Stimulated activated naive CD8-positive, alpha-beta T cell treated with anti-CD3 and anti-CD28 coated beads, Interleukin-15, amount 100 ng/mL, for 72 hours (primary cell): ENCODE data around the gene RAP1GAP.

Experiments
- ATAC-seq: fragments of 150-1000 bp; cut with Tn5 transposase; 2 replicates; pipeline ENCODE4 v1.10.0; 2021; ENCODE audit warnings: mild to moderate bottlenecking, moderate library complexity
- DNase-seq, 2 donors: peaks; one replicate each; pipeline ENCODE4 v3.0.0; 2021 to 2022
- H3K27ac Mint-ChIP-seq, 2 donors: one replicate each; pipeline ENCODE4 v1.8.0; 2022; ENCODE audit warnings: mild to moderate bottlenecking in 2 of 2, mixed read lengths in 2 of 2, moderate library complexity in 2 of 2
- H3K27me3 Mint-ChIP-seq: one replicate; pipeline ENCODE4 v1.8.0; 2022; ENCODE audit warnings: mixed read lengths
- H3K4me1 Mint-ChIP-seq: one replicate; pipeline ENCODE4 v1.8.0; 2022; ENCODE audit warnings: mild to moderate bottlenecking, mixed read lengths
- H3K4me3 Mint-ChIP-seq, 2 donors: one replicate each; pipeline ENCODE4 v1.8.0; 2022; ENCODE audit warnings: mild to moderate bottlenecking in 2 of 2, mixed read lengths in 2 of 2, moderate library complexity in 1 of 2
- H3K9me3 Mint-ChIP-seq, 2 donors: one replicate each; pipeline ENCODE4 v1.8.0; 2022; ENCODE audit warnings: mixed read lengths in 2 of 2

Gene RAP1GAP

GRCh38 chr1:21620011-21620410 is 49.1 kb downstream of the RAP1GAP start:
- Mint-ChIP-seq H3K27me3 (peaks cover 63% of the 10 kb centered on the region), H3K4me1 (peaks cover 5% of the 10 kb centered on the region), H3K9me3 (no peaks in the 10 kb centered on the region), H3K27ac (no peak overlapping the region), H3K4me3 (no peak overlapping the region)
- ATAC-seq: no peak
- no peak for DNase-seq

- Mint-ChIP-seq H3K27me3 (peaks cover 63% of the 10 kb centered on the region), H3K4me3 (no peak overlapping the region), H3K4me1 (peaks cover 5% of the 10 kb centered on the region), H3K9me3 (no peaks in the 10 kb centered on the region), H3K27ac (no peak overlapping the region)
- ATAC-seq (no peak), DNase-seq (no peak)
These were observed 49.7 kb downstream of the RAP1GAP start for GRCh38 chr1:21619375-21619947.

- no peak overlapping the region for H3K4me3 Mint-ChIP-seq
- DNase-seq: no peak
- peaks cover 5% of the 10 kb centered on the region for H3K4me1 Mint-ChIP-seq
- H3K27ac Mint-ChIP-seq: no peak overlapping the region
- peaks cover 57% of the 10 kb centered on the region for H3K27me3 Mint-ChIP-seq
- ATAC-seq: no peak
- H3K9me3 Mint-ChIP-seq: no peaks in the 10 kb centered on the region
These were observed 50.4 kb downstream of the RAP1GAP start for GRCh38 chr1:21618561-21619374.

- Mint-ChIP-seq H3K4me1 (peaks cover 5% of the 10 kb centered on the region), H3K27me3 (peaks cover 50% of the 10 kb centered on the region), H3K9me3 (no peaks in the 10 kb centered on the region), H3K27ac (no peak overlapping the region), H3K4me3 (no peak overlapping the region)
- no peak for ATAC-seq
- DNase-seq: no peak
These were observed 51.1 kb downstream of the RAP1GAP start for GRCh38 chr1:21618059-21618458.

- Mint-ChIP-seq H3K4me1 (no peaks in the 10 kb centered on the region), H3K27ac (no peak overlapping the region), H3K4me3 (no peak overlapping the region), H3K27me3 (peaks cover 44% of the 10 kb centered on the region), H3K9me3 (no peaks in the 10 kb centered on the region)
- no peak for ATAC-seq
- no peak for DNase-seq
These were observed 51.9 kb downstream of the RAP1GAP start for GRCh38 chr1:21617126-21617738.

- H3K27ac Mint-ChIP-seq: no peak overlapping the region
- ATAC-seq: no peak
These were observed 52.8 kb downstream of the RAP1GAP start for GRCh38 chr1:21616372-21616771.

GRCh38 chr1:21614419-21615115 is 54.6 kb downstream of the RAP1GAP start:
- Mint-ChIP-seq H3K27ac (no peak overlapping the region), H3K27me3 (peaks cover 20% of the 10 kb centered on the region), H3K4me3 (no peak overlapping the region), H3K4me1 (no peaks in the 10 kb centered on the region), H3K9me3 (no peaks in the 10 kb centered on the region)
- DNase-seq (no peak), ATAC-seq (no peak)

More at GRCh38 chr1:21616372-21616771, 52.8 kb downstream of the RAP1GAP start:
- peaks cover 38% of the 10 kb centered on the region for H3K27me3 Mint-ChIP-seq
- no peaks in the 10 kb centered on the region for H3K9me3 Mint-ChIP-seq
- no peak overlapping the region for H3K4me3 Mint-ChIP-seq
- H3K4me1 Mint-ChIP-seq: no peaks in the 10 kb centered on the region
- DNase-seq: no peak

GRCh38 chr1:21613072-21613867 is 55.9 kb downstream of the RAP1GAP start:
- Mint-ChIP-seq H3K4me1 (peaks cover under 1% of the 10 kb centered on the region), H3K9me3 (no peaks in the 10 kb centered on the region), H3K4me3 (no peak overlapping the region), H3K27me3 (peaks cover 19% of the 10 kb centered on the region), H3K27ac (no peak overlapping the region)
- ATAC-seq (no peak), DNase-seq (no peak)

GRCh38 chr1:21612057-21612456 is 57.1 kb downstream of the RAP1GAP start:
- no peak for ATAC-seq
- peaks cover 13% of the 10 kb centered on the region for H3K4me1 Mint-ChIP-seq
- H3K27me3 Mint-ChIP-seq: peaks cover 28% of the 10 kb centered on the region

GRCh38 chr1:21610989-21611785 is 58.0 kb downstream of the RAP1GAP start:
- no peaks in the 10 kb centered on the region for H3K9me3 Mint-ChIP-seq
- peaks cover 15% of the 10 kb centered on the region for H3K4me1 Mint-ChIP-seq
- ATAC-seq: no peak
- DNase-seq: no peak
- H3K4me3 Mint-ChIP-seq: no peak overlapping the region
- H3K27ac Mint-ChIP-seq: no peak overlapping the region
- peaks cover 28% of the 10 kb centered on the region for H3K27me3 Mint-ChIP-seq

More at GRCh38 chr1:21612057-21612456, 57.1 kb downstream of the RAP1GAP start:
- H3K4me3 Mint-ChIP-seq: no peak overlapping the region
- DNase-seq: no peak
- no peaks in the 10 kb centered on the region for H3K9me3 Mint-ChIP-seq
- H3K27ac Mint-ChIP-seq: no peak overlapping the region

GRCh38 chr1:21610027-21610426 is 59.1 kb downstream of the RAP1GAP start:
- peaks cover 15% of the 10 kb centered on the region for H3K4me1 Mint-ChIP-seq

GRCh38 chr1:21608798-21609197 is 60.4 kb downstream of the RAP1GAP start:
- H3K27me3 Mint-ChIP-seq: peaks cover 23% of the 10 kb centered on the region
- no peak for ATAC-seq
- no peaks in the 10 kb centered on the region for H3K9me3 Mint-ChIP-seq
- DNase-seq: no peak
- H3K27ac Mint-ChIP-seq: peak overlapping the region in 1 of 2 donors; percentile 60
- H3K4me1 Mint-ChIP-seq: peaks cover 15% of the 10 kb centered on the region
- H3K4me3 Mint-ChIP-seq: peak overlapping the region in 1 of 2 donors; percentile 22

More at GRCh38 chr1:21610027-21610426, 59.1 kb downstream of the RAP1GAP start:
- Mint-ChIP-seq H3K4me3 (no peak overlapping the region), H3K27me3 (peaks cover 23% of the 10 kb centered on the region), H3K27ac (no peak overlapping the region), H3K9me3 (no peaks in the 10 kb centered on the region)
- no peak for ATAC-seq
- no peak for DNase-seq

- ATAC-seq (peak; percentile 95), DNase-seq (peak; percentile 53 to 80)
- Mint-ChIP-seq H3K4me3 (peak overlapping the region; percentile 58 to 78), H3K9me3 (no peaks in the 10 kb centered on the region), H3K27me3 (peaks cover 23% of the 10 kb centered on the region), H3K4me1 (peaks cover 15% of the 10 kb centered on the region), H3K27ac (no peak overlapping the region)
These were observed 61.3 kb downstream of the RAP1GAP start for GRCh38 chr1:21607549-21608529.
